Measurements from ENCODE around the gene PTOV1. TPM values are rescaled to one million over a fixed set of nuclear protein-coding genes. Genes with fewer than 3 reads are reported as not detected.

Gene PTOV1
- total RNA-seq, 2 experiments from 2014 or later, result 60.7 to 76.8 TPM

- CTCF ChIA-PET, result interaction anchor here (1.1 kb wide), 1 partner anchor 9 kb away, joined by 4 read pairs; no protein-coding TSS in a partner anchor
Observed at GRCh38 chr19:49838885-49839588, 11.9 kb upstream of the PTOV1 start.

GRCh38 chr19:49839713-49840112 is 11.2 kb upstream of the PTOV1 start:
- Mint-ChIP-seq H3K4me3 (no peak overlapping the region), H3K27me3 (no peaks in the 10 kb centered on the region), H3K27ac (no peak overlapping the region), H3K4me1 (peaks cover 3% of the 10 kb centered on the region), H3K9me3 (no peaks in the 10 kb centered on the region), H3K36me3 (ENCODE audit: low read depth) (peaks cover 32% of the 10 kb centered on the region)
- POLR2A ChIA-PET, result no interaction called here
- CTCF ChIA-PET, result no interaction called here
- no peak for DNase-seq

More at GRCh38 chr19:49838885-49839588, 11.9 kb upstream of the PTOV1 start:
- POLR2A ChIA-PET, result no interaction called here
- Mint-ChIP-seq H3K36me3 (ENCODE audit: low read depth) (peaks cover 34% of the 10 kb centered on the region), H3K27ac (no peak overlapping the region), H3K9me3 (no peaks in the 10 kb centered on the region), H3K27me3 (no peaks in the 10 kb centered on the region), H3K4me3 (no peak overlapping the region), H3K4me1 (peaks cover 3% of the 10 kb centered on the region)
- no peak for DNase-seq

DNA sequence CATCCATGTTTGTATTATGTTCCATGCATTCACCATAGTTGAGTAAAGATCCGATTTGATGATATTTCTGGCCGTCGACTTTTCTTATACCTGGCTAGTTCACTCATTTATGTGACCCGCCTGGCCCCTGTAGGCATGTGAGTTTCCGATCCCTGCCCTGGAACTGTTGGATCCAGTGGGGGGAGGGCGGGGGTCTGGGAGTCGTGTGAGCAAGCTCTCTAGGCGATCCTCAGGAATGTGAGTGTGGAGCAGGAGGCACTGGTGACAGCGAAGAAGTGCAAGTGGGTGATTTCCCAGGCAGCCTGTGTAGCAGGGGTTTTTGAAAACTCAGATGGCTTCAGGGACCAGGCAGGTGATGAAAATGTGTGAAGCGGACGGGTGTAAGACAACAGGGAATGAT is 10.6 kb upstream of the PTOV1 start:
- Mint-ChIP-seq H3K27me3 (no peaks in the 10 kb centered on the region), H3K9me3 (no peaks in the 10 kb centered on the region), H3K36me3 (ENCODE audit: low read depth) (peaks cover 26% of the 10 kb centered on the region), H3K27ac (no peak overlapping the region), H3K4me3 (no peak overlapping the region), H3K4me1 (peaks cover 3% of the 10 kb centered on the region)
- POLR2A ChIA-PET, result no interaction called here
- CTCF ChIA-PET, result no interaction called here
- DNase-seq, result no peak

GRCh38 chr19:49840736-49841249 is 10.2 kb upstream of the PTOV1 start:
- ChIA-PET CTCF (interaction anchor here (1.5 kb wide), 1 partner anchor 29 kb away, joined by 3 read pairs; no protein-coding TSS in a partner anchor), POLR2A (no interaction called here)
- Mint-ChIP-seq H3K4me3 (no peak overlapping the region), H3K27me3 (no peaks in the 10 kb centered on the region), H3K4me1 (peaks cover 3% of the 10 kb centered on the region), H3K9me3 (no peaks in the 10 kb centered on the region), H3K36me3 (ENCODE audit: low read depth) (peaks cover 26% of the 10 kb centered on the region), H3K27ac (no peak overlapping the region)
- no peak for DNase-seq

DNA sequence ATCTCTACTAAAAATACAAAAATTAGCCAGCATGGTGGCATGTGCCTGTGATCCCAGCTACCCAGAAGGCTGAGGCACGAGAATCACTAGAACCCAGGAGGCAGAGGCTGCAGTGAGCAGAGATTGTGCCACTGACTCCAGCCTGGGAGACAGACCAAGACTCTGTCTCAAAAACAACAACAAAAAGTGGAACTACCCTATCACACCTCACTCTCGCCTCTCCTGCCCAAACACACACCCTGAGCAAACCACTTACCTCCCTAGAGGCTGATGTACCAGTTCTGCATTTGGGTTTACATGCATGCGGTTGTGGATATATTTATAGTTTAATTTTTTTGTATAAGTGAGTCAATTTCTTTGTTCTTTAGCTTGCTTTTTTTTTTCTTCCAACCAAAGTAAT is 7.7 kb upstream of the PTOV1 start:
- Mint-ChIP-seq H3K27ac (no peak overlapping the region), H3K4me1 (peaks cover 4% of the 10 kb centered on the region), H3K4me3 (no peak overlapping the region), H3K36me3 (ENCODE audit: low read depth) (peaks cover 15% of the 10 kb centered on the region), H3K9me3 (peaks cover 2% of the 10 kb centered on the region), H3K27me3 (peaks cover 5% of the 10 kb centered on the region)
- no peak for DNase-seq
- ChIA-PET POLR2A (no interaction called here), CTCF (no interaction called here)

DNA sequence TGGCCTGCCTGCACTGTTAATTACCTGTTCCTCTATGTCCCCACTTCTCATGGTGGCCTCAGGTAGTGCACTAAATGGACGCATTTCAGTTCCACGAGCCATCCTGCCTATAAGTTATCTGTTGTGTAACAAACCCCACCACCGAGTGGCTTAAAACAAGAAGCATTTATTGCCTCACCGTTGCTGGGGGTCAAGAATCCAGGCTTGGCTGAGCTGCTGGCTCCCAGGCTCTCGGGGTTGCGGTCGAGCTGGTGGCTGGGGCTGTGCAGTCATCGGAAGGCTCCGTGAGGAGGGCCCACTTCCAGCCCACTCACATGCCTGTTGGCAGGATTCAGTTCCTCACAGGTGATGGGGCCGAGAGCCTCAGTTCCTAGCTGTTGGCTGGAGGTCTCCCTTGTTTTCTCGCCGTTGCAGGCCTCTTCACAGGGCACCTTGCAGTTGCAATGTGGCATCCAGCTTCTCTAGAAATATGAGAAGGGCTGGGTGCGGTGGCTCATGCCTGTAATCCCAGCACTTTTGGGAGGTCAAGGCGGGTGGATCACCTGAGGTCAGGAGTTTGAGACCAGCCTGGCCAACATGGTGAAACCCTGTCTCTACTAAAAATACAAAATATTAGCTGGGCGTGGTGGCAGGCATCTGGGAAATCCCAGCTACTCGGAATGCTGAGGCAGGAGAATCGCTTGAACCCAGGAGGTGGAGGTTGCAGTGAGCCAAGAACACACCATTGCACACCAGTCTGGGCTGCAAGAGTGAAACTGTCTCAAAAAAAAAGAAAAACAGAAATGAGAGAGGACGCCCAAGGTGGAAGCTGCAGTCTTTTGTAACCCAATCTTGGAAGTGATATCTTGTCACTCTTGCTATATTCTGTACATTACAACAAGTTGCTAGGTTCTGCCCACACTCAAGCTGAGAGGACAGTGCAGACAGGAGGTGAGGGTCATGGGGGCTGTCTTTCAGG is 6.5 kb upstream of the PTOV1 start:
- Mint-ChIP-seq H3K4me1 (peaks cover 15% of the 10 kb centered on the region), H3K27ac (no peak overlapping the region), H3K36me3 (ENCODE audit: low read depth) (peaks cover 12% of the 10 kb centered on the region), H3K4me3 (no peak overlapping the region), H3K27me3 (peaks cover 5% of the 10 kb centered on the region), H3K9me3 (peaks cover 7% of the 10 kb centered on the region)
- ChIA-PET CTCF (interaction anchor here (0.5 to 0.6 kb wide), 3 partner anchors 25 to 303 kb away, joined by 3 read pairs; no protein-coding TSS in a partner anchor), POLR2A (no interaction called here)
- no peak for DNase-seq

- ChIA-PET CTCF (interaction anchor here (0.6 kb wide), 1 partner anchor 26 kb away, joined by 3 read pairs; no protein-coding TSS in a partner anchor), POLR2A (no interaction called here)
- no peak overlapping the region for H3K27ac Mint-ChIP-seq
- H3K4me1 Mint-ChIP-seq, result peaks cover 23% of the 10 kb centered on the region
- no peak overlapping the region for H3K4me3 Mint-ChIP-seq
- peaks cover 9% of the 10 kb centered on the region for H3K36me3 Mint-ChIP-seq (ENCODE audit: low read depth)
- H3K9me3 Mint-ChIP-seq, result peaks cover 7% of the 10 kb centered on the region
- DNase-seq, result no peak
- H3K27me3 Mint-ChIP-seq, result peaks cover 5% of the 10 kb centered on the region
Observed at GRCh38 chr19:49845414-49845813, 5.5 kb upstream of the PTOV1 start.

DNA sequence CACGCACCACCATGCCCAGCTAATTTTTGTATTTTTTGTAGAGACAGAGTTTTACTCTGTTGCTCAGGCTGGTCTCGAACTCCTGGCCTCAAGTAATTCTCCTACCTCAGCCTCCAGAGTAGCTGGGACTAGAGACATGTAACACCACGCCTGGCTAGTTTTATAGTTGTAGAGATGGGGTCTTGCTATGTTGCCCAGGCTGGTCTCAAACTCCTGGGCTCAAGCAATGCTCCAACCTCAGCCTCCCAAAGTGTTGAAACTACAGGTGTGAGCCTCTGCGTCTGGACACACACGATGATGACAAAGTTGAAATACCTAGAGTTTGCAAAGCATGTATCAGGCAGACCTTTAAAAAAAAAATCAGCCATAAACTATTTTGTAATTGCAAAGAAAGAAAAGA is 4.6 kb upstream of the PTOV1 start:
- Mint-ChIP-seq H3K9me3 (peaks cover 7% of the 10 kb centered on the region), H3K27ac (no peak overlapping the region), H3K27me3 (peaks cover 5% of the 10 kb centered on the region), H3K36me3 (ENCODE audit: low read depth) (peaks cover 5% of the 10 kb centered on the region), H3K4me3 (no peak overlapping the region), H3K4me1 (peaks cover 23% of the 10 kb centered on the region)
- POLR2A ChIA-PET, result no interaction called here
- CTCF ChIA-PET, result interaction anchor here (1.5 kb wide), 1 partner anchor 14 kb away, joined by 4 read pairs; no protein-coding TSS in a partner anchor
- DNase-seq, result no peak

GRCh38 chr19:49847731-49848696 is 2.9 kb upstream of the PTOV1 start:
- Mint-ChIP-seq H3K27ac (peak overlapping the region; percentile 13), H3K4me3 (peak overlapping the region; percentile 22), H3K36me3 (ENCODE audit: low read depth) (peaks cover 7% of the 10 kb centered on the region), H3K9me3 (peaks cover 7% of the 10 kb centered on the region), H3K27me3 (peaks cover 11% of the 10 kb centered on the region), H3K4me1 (peaks cover 35% of the 10 kb centered on the region)
- CTCF ChIA-PET, result interaction anchor here (0.6 to 3.2 kb wide), 11 partner anchors 9 to 1457 kb away, joined by 3 to 13 read pairs (median 4); partner anchors contain the start of genes KDELR1 and MED25
- peak; percentile 44 for DNase-seq
- POLR2A ChIA-PET, result interaction anchor here (0.6 to 0.7 kb wide), 2 partner anchors 20 to 144 kb away, joined by 5 to 6 read pairs; no protein-coding TSS in a partner anchor

- ChIA-PET POLR2A (no interaction called here), CTCF (interaction anchor here (1.2 to 3.2 kb wide), 3 partner anchors 15 to 43 kb away, joined by 3 to 13 read pairs (median 3); no protein-coding TSS in a partner anchor)
- Mint-ChIP-seq H3K27ac (no peak overlapping the region), H3K27me3 (peaks cover 11% of the 10 kb centered on the region), H3K36me3 (ENCODE audit: low read depth) (peaks cover 7% of the 10 kb centered on the region), H3K4me3 (peak overlapping the region; percentile 40), H3K9me3 (peaks cover 7% of the 10 kb centered on the region), H3K4me1 (peaks cover 39% of the 10 kb centered on the region)
- DNase-seq, result no peak
Observed at GRCh38 chr19:49848938-49849337, 2.0 kb upstream of the PTOV1 start.

GRCh38 chr19:49849433-49850220 is 1.3 kb upstream of the PTOV1 start:
- peaks cover 7% of the 10 kb centered on the region for H3K9me3 Mint-ChIP-seq
- H3K27ac Mint-ChIP-seq, result peak overlapping the region; percentile 98
- CTCF ChIA-PET, result interaction anchor here (1.0 to 3.2 kb wide), 5 partner anchors 11 to 42 kb away, joined by 3 to 13 read pairs (median 3); no protein-coding TSS in a partner anchor

More at GRCh38 chr19:49849433-49850220, 1.3 kb upstream of the PTOV1 start:
- Mint-ChIP-seq H3K27me3 (peaks cover 11% of the 10 kb centered on the region), H3K36me3 (ENCODE audit: low read depth) (peaks cover 7% of the 10 kb centered on the region), H3K4me1 (peaks cover 39% of the 10 kb centered on the region), H3K4me3 (peak overlapping the region; percentile 88)
- DNase-seq, result no peak
- POLR2A ChIA-PET, result interaction anchor here (1.2 kb wide), 1 partner anchor 79 kb away, joined by 4 read pairs; the partner anchor contains the start of genes ATF5 and NUP62

Data from activated CD4-positive, alpha-beta T cell treated with anti-CD3 and anti-CD28 coated beads, Interleukin-2, amount 10 ng/mL, durations not matched to agents 7 days and 5 days (primary cell).